ENCODE data around the gene CDHR5.

DNA sequence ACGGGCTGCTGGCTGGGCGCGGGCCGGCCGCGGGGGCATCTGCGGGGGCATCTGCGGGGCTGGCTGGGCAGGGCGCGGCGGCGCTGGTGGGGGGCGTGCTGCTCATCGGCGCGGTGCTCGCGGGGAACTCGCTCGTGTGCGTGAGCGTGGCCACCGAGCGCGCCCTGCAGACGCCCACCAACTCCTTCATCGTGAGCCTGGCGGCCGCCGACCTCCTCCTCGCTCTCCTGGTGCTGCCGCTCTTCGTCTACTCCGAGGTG lies 12.5 kb upstream of the CDHR5 start:
- TF ChIP-seq, protein P1, sequence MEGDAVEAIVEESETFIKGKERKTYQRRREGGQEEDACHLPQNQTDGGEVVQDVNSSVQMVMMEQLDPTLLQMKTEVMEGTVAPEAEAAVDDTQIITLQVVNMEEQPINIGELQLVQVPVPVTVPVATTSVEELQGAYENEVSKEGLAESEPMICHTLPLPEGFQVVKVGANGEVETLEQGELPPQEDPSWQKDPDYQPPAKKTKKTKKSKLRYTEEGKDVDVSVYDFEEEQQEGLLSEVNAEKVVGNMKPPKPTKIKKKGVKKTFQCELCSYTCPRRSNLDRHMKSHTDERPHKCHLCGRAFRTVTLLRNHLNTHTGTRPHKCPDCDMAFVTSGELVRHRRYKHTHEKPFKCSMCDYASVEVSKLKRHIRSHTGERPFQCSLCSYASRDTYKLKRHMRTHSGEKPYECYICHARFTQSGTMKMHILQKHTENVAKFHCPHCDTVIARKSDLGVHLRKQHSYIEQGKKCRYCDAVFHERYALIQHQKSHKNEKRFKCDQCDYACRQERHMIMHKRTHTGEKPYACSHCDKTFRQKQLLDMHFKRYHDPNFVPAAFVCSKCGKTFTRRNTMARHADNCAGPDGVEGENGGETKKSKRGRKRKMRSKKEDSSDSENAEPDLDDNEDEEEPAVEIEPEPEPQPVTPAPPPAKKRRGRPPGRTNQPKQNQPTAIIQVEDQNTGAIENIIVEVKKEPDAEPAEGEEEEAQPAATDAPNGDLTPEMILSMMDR (IDR thresholded peaks at IDR 0.05; ENCODE audit: poor library complexity) = no peak
- TF ChIP-seq EZH2 (IDR thresholded peaks at IDR 0.05; ENCODE audit: borderline replicate concordance) (no peak), EZH2phosphoT487 (IDR thresholded peaks at IDR 0.05; ENCODE audit: low read depth, severe bottlenecking, unreplicated experiment) (no peak)
